ENCODE measurements around the gene MAML3. TPM values are rescaled to one million over a fixed set of nuclear protein-coding genes. Genes with fewer than 3 reads are reported as not detected.

MAML3 gene
- total and polyA plus RNA-seq, 2 of the 13 experiments (the other 11 are each of a cell fraction or from before 2014, with no cell fraction given), result 0.05 to 0.13 TPM

DNA sequence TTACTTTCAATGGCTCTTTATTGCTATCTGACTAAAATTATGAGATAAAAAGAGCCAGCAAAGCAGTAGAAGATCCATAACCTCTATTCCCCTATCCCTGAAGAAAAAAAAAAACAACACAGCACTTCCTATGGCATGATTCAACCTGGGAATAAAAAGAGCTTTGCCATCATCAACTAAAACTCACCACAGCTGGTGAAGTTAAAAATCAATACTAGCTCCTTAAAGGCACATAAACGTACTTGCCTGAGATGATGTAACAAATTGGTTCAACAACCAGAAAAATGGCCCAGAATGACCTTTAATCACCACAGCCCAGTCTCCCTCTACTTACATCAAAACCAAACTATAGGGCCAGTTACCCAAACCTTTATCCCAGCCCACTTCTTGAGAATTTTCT is 153.8 kb downstream of the MAML3 start (continued):
- TF ChIP-seq, protein P1, sequence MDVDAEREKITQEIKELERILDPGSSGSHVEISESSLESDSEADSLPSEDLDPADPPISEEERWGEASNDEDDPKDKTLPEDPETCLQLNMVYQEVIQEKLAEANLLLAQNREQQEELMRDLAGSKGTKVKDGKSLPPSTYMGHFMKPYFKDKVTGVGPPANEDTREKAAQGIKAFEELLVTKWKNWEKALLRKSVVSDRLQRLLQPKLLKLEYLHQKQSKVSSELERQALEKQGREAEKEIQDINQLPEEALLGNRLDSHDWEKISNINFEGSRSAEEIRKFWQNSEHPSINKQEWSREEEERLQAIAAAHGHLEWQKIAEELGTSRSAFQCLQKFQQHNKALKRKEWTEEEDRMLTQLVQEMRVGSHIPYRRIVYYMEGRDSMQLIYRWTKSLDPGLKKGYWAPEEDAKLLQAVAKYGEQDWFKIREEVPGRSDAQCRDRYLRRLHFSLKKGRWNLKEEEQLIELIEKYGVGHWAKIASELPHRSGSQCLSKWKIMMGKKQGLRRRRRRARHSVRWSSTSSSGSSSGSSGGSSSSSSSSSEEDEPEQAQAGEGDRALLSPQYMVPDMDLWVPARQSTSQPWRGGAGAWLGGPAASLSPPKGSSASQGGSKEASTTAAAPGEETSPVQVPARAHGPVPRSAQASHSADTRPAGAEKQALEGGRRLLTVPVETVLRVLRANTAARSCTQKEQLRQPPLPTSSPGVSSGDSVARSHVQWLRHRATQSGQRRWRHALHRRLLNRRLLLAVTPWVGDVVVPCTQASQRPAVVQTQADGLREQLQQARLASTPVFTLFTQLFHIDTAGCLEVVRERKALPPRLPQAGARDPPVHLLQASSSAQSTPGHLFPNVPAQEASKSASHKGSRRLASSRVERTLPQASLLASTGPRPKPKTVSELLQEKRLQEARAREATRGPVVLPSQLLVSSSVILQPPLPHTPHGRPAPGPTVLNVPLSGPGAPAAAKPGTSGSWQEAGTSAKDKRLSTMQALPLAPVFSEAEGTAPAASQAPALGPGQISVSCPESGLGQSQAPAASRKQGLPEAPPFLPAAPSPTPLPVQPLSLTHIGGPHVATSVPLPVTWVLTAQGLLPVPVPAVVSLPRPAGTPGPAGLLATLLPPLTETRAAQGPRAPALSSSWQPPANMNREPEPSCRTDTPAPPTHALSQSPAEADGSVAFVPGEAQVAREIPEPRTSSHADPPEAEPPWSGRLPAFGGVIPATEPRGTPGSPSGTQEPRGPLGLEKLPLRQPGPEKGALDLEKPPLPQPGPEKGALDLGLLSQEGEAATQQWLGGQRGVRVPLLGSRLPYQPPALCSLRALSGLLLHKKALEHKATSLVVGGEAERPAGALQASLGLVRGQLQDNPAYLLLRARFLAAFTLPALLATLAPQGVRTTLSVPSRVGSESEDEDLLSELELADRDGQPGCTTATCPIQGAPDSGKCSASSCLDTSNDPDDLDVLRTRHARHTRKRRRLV (CRISPR knock-in tag; IDR thresholded peaks at IDR 0.05), result no peak
- TF ChIP-seq, protein P2, sequence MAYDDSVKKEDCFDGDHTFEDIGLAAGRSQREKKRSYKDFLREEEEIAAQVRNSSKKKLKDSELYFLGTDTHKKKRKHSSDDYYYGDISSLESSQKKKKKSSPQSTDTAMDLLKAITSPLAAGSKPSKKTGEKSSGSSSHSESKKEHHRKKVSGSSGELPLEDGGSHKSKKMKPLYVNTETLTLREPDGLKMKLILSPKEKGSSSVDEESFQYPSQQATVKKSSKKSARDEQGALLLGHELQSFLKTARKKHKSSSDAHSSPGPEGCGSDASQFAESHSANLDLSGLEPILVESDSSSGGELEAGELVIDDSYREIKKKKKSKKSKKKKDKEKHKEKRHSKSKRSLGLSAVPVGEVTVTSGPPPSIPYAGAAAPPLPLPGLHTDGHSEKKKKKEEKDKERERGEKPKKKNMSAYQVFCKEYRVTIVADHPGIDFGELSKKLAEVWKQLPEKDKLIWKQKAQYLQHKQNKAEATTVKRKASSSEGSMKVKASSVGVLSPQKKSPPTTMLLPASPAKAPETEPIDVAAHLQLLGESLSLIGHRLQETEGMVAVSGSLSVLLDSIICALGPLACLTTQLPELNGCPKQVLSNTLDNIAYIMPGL (CRISPR knock-in tag; IDR thresholded peaks at IDR 0.05; ENCODE audit: borderline replicate concordance in 1 of 2, low read depth in 1 of 2), result no peak
- TF ChIP-seq ZNF20 (CRISPR knock-in tag; IDR thresholded peaks at IDR 0.05) (no peak), ZNF180 (CRISPR knock-in tag; IDR thresholded peaks at IDR 0.05; ENCODE audit: borderline replicate concordance, low read depth) (no peak), SMAD1 (CRISPR knock-in tag; IDR thresholded peaks at IDR 0.05; ENCODE audit: borderline replicate concordance, low read depth) (no peak)

All from HepG2 (cell line).